NB4 (cell line): Measurements from ENCODE around the gene KCNG4.

Experiments
- DNase-seq: peaks from one replicate; pipeline ENCODE4 v3.0.0; 2010; ENCODE audit warnings: low read depth
- H3K4me3 ChIP-seq: one replicate; pipeline ENCODE4 v1.5.1; 2011; ENCODE audit warnings: mild to moderate bottlenecking, low read depth, low read length, moderate library complexity
- MAX ChIP-seq: IDR thresholded peaks from 2 replicates; pipeline ENCODE4 v1.6.1; 2011; ENCODE audit warnings: low read depth, low read length
- MYC ChIP-seq: IDR thresholded peaks from 2 replicates; pipeline ENCODE4 v1.6.1; 2011; ENCODE audit warnings: low read depth, low read length
- POLR2A ChIP-seq: IDR thresholded peaks from 2 replicates; pipeline ENCODE4 v1.6.1; 2011; ENCODE audit warnings: mild to moderate bottlenecking; ENCODE audit not compliant: insufficient read length; ENCODE audit errors: extremely low read depth
- TF ChIP-seq, protein P1 (sequence below): IDR thresholded peaks from one replicate; pipeline ENCODE4 v1.5.1; 2012; ENCODE audit warnings: low read depth, low read length

The KCNG4 gene

GRCh38 chr16:84180519-84181140 lies 59.2 kb downstream of the KCNG4 start:
- no peak for TF ChIP-seq MAX
- TF ChIP-seq, protein P1, sequence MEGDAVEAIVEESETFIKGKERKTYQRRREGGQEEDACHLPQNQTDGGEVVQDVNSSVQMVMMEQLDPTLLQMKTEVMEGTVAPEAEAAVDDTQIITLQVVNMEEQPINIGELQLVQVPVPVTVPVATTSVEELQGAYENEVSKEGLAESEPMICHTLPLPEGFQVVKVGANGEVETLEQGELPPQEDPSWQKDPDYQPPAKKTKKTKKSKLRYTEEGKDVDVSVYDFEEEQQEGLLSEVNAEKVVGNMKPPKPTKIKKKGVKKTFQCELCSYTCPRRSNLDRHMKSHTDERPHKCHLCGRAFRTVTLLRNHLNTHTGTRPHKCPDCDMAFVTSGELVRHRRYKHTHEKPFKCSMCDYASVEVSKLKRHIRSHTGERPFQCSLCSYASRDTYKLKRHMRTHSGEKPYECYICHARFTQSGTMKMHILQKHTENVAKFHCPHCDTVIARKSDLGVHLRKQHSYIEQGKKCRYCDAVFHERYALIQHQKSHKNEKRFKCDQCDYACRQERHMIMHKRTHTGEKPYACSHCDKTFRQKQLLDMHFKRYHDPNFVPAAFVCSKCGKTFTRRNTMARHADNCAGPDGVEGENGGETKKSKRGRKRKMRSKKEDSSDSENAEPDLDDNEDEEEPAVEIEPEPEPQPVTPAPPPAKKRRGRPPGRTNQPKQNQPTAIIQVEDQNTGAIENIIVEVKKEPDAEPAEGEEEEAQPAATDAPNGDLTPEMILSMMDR = no peak
- no peak for TF ChIP-seq POLR2A
- no peak for TF ChIP-seq MYC
- no peak for DNase-seq
- no peak overlapping the region for H3K4me3 ChIP-seq

- DNase-seq = no peak
- TF ChIP-seq, protein P1 = no peak
- TF ChIP-seq MYC (no peak), MAX (no peak), POLR2A (no peak)
Observed at GRCh38 chr16:84179612-84180320, 60.0 kb downstream of the KCNG4 start.

GRCh38 chr16:84178892-84179611 lies 60.8 kb downstream of the KCNG4 start:
- no peak overlapping the region for H3K4me3 ChIP-seq
- TF ChIP-seq, protein P1 = no peak
- no peak for TF ChIP-seq MAX
- no peak for TF ChIP-seq POLR2A
- no peak for TF ChIP-seq MYC
- no peak for DNase-seq

More at GRCh38 chr16:84179612-84180320, 60.0 kb downstream of the KCNG4 start:
- no peak overlapping the region for H3K4me3 ChIP-seq

DNA sequence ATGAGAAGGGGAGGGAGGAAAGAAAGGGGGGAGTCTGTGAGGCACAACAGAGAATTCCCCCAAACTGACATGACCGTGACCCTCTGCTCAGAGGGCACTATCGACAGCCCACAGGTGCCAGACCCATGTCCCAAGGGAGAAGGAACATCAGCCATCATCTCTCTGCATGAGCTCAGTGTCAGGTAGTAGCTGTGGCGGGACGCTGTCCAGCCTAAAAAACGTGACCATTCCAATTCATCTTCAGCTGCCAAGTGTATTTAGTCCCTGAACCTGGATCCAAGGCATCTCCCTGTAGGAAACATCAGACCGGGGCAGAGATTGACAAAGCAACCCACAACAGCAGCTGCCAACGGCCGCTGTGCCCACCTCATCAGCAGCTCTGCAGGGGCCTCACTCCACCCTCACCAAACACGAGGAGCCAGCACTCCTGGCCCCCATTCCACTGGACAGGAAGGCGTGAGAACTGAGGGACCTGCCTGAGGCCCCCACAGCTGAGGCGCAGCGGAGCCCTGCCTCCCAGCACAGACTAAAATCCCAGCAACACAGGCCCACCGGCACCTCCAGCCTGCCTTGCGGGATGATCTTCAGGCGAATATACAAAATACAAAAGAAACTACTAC lies 61.6 kb downstream of the KCNG4 start:
- no peak for DNase-seq
- TF ChIP-seq, protein P1 = no peak
- TF ChIP-seq POLR2A = no peak
- TF ChIP-seq MAX = no peak
- no peak for TF ChIP-seq MYC
- H3K4me3 ChIP-seq = no peak overlapping the region

GRCh38 chr16:84177741-84178073 lies 62.1 kb downstream of the KCNG4 start:
- DNase-seq = no peak
- TF ChIP-seq, protein P1 = no peak
- TF ChIP-seq MYC (no peak), MAX (no peak), POLR2A (no peak)
- no peak overlapping the region for H3K4me3 ChIP-seq
